Prostate gland (tissue), 2 donors: ENCODE measurements around the gene PNMA1. TPM values are rescaled to one million over a fixed set of nuclear protein-coding genes. Genes with fewer than 3 reads are reported as not detected.

ENCODE experiments used
- DNase-seq: peaks from one replicate; pipeline ENCODE4 v3.0.0-alpha.2; 2019; ENCODE audit warnings: low spot score
- H3K27ac ChIP-seq, 2 donors: fragments of 200-600 bp; sonication (generic); 2 replicates each; pipeline ENCODE4 v1.5.1; 2017 to 2019
- H3K27me3 ChIP-seq: fragments of 200-600 bp; sonication (generic); replicated peaks from 2 replicates; pipeline ENCODE4 v1.5.1; 2019; ENCODE audit not compliant: insufficient read depth
- H3K36me3 ChIP-seq, 2 donors: fragments of 200-600 bp; sonication (generic); 1 replicate in 1 of 2; 2 replicates in 1 of 2; pipeline versions ENCODE4 v1.5.1 to v1.8.1; 2017 to 2019
- H3K4me1 ChIP-seq: fragments of 200-600 bp; sonication (generic); replicated peaks from 2 replicates; pipeline ENCODE4 v1.5.1; 2019
- H3K4me3 ChIP-seq, 2 donors: fragments of 200-600 bp; sonication (generic); 2 replicates each; pipeline ENCODE4 v1.5.1; 2017 to 2019
- H3K9me3 ChIP-seq: fragments of 200-600 bp; sonication (generic); 2 replicates; pipeline ENCODE4 v1.5.1; 2017
- CTCF ChIP-seq, 4 experiments: fragments of 200-600 bp in 2 of 4; fragments of 450-650 bp in 2 of 4; sonication (generic) in 2 of 4; IDR thresholded peaks; 1 replicate in 3 of 4; 2 replicates in 1 of 4; pipeline ENCODE4 v1.5.1; 2016 to 2019; ENCODE audit warnings: antibody characterized with exemption in 4 of 4, mild to moderate bottlenecking in 2 of 4, moderate library complexity in 2 of 4
- POLR2A ChIP-seq: fragments of 450-650 bp; IDR thresholded peaks from one replicate; pipeline ENCODE4 v1.6.1; 2016; ENCODE audit warnings: antibody characterized with exemption, mild to moderate bottlenecking
- POLR2AphosphoS5 ChIP-seq: sonication (generic); formaldehyde crosslinking; IDR thresholded peaks from one replicate; pipeline ENCODE4 v1.6.1; 2017; ENCODE audit warnings: antibody characterized with exemption
- whole genome bisulfite sequencing: methylation state at CpG from one replicate; pipeline ENCODE4 v1.1.5; 2018; 5-methylcytosine and 5-hydroxymethylcytosine counted together
- intact Hi-C: fragments of 100-400 bp; cut with DNase I; formaldehyde crosslinking; loops from one replicate; pipeline ENCODE4 v1.14.2; 2022
- microRNA-seq: library from miRNA; unstranded; fragments of <30 nt; microRNA quantifications from one replicate; pipeline ENCODE4, GENCODE V29; 2016
- small RNA-seq, 2 donors: library from RNA; depleted of rRNA; stranded (forward); fragments of <200 nt; gene quantifications; one replicate each; pipeline ENCODE3, GENCODE V24; 2016
- total RNA-seq, 2 donors: library from RNA; depleted of rRNA; stranded (reverse); fragments of >200 nt; gene quantifications; one replicate each; pipeline ENCODE4 v1.1.0, GENCODE V29; 2016

PNMA1 gene
- total RNA-seq, 2 donors from 2014 or later = 18.6 to 62.7 TPM

GRCh38 chr14:73661872-73662271 lies 52.3 kb downstream of the PNMA1 start:
- 28% methylated on average over 2 of the region's 2 CpGs for WGBS
- TF ChIP-seq CTCF (IDR thresholded peaks at IDR 0.05) = no peak
- TF ChIP-seq POLR2A = no peak
- no peak for TF ChIP-seq POLR2AphosphoS5
- Histone ChIP-seq H3K9me3 (no peaks in the 10 kb centered on the region), H3K36me3 (no peaks in the 10 kb centered on the region), H3K4me1 (peaks cover 4% of the 10 kb centered on the region), H3K4me3 (no peak overlapping the region), H3K27ac (peak overlapping the region in 1 of 2 donors; percentile 50), H3K27me3 (no peaks in the 10 kb centered on the region)
- DNase-seq = no peak
- intact Hi-C loops = loop anchor here (5.0 kb wide), 1 partner anchor 55 kb away; no protein-coding TSS in a partner anchor

Small RNA genes within 50 kb of the gene (microRNA-seq; reads per million reads assigned to microRNA genes)
- not detected for gene MIR4505

Small RNA genes within 50 kb of the gene (small RNA-seq; reads per million reads assigned to genes)
- gene MIR4505 = 0 reads per million in 2 donors

Other genes starting within 250 kb of the PNMA1 start
- gene RIOX1, start 223.5 kb downstream of the PNMA1 start, total RNA-seq = 10 to 100 TPM; 20.9 to 62.8 TPM
- gene ACOT1, start 177.2 kb downstream of the PNMA1 start, total RNA-seq = 10 to 100 TPM in 1 of 2 donors, 1 to 10 TPM in 1; 9.4 to 10.8 TPM
- 1 to 10 TPM in 1 of 2 donors, under 1 TPM in 1; 0.55 to 4.7 TPM for gene HEATR4, start 155.4 kb downstream of the PNMA1 start, total RNA-seq
- gene ACOT2, start 145.2 kb downstream of the PNMA1 start, total RNA-seq = 10 to 100 TPM; 37.4 to 39.0 TPM
- 1 to 10 TPM; 1.9 to 2.1 TPM for gene ACOT4, start 122.5 kb downstream of the PNMA1 start, total RNA-seq
- gene ACOT6, start 101.9 kb downstream of the PNMA1 start, total RNA-seq = not detected
- 1 to 10 TPM; 8.5 to 10.0 TPM for gene DNAL1, start 69.4 kb downstream of the PNMA1 start, total RNA-seq
- gene PTGR2, start 137.4 kb upstream of the PNMA1 start, total RNA-seq = 10 to 100 TPM; 10.7 to 13.6 TPM
- gene ZNF410, start 172.5 kb upstream of the PNMA1 start, total RNA-seq = 10 to 100 TPM; 47.7 to 56.5 TPM
- 10 to 100 TPM in 1 of 2 donors, 1 to 10 TPM in 1; 9.3 to 13.8 TPM for gene FAM161B, start 235.7 kb upstream of the PNMA1 start, total RNA-seq
- gene COQ6, start 235.9 kb upstream of the PNMA1 start, total RNA-seq = 10 to 100 TPM; 26.1 to 59.9 TPM